Measurements from ENCODE around the gene CHRNA5. TPM values are rescaled to one million over a fixed set of nuclear protein-coding genes. Genes with fewer than 3 reads are reported as not detected.
"Not testable (repeated sequence)": the region's sequence is repeated elsewhere in the genome, so short reads cannot be mapped to it uniquely, and the experiment has no call there.

Gene CHRNA5
- total RNA-seq, 1 donor from 2014 or later, result 2.6 TPM

DNA sequence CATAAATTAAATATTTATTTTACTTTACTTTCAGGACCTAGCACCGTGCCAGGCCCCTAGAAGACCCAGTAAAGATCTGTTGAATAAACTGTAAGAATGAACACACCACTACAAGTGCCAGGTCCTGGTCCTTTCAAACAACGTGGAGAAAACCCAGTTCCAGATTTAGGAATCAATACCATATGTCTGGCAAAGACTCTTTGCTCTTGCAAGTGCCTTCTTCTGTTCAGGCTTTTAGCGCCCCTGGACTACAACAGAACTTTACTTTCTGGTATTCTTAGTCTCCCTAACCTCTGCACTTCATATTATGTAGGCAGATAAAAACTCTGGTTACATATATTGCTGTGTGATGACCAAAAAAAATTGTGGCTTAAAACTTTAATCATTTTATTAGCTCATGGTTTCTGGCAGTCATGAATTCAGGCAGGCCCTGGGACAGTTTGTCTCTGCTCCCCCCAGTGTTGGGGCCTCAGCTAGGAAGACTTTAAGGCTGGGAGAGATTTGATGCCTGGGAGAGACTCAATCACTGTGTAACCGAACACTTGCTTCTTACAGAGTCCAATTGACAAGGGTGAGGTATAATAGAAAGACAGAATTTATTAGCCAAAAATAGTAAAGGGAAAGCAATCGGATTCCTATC lies 27.9 kb upstream of the CHRNA5 start:
- intact Hi-C loops (cut with DNase I), result no loop called here
- peaks cover 15% of the 10 kb centered on the region for H3K4me1 ChIP-seq
- DNase-seq (no peak), ATAC-seq (no peak)
- no peak overlapping the region for H3K27ac ChIP-seq
- peaks cover 6% of the 10 kb centered on the region for H3K36me3 ChIP-seq
- H3K9me3 ChIP-seq, result no peaks in the 10 kb centered on the region
- no peaks in the 10 kb centered on the region for H3K27me3 ChIP-seq (ENCODE audit: low read depth)
- H3K4me3 ChIP-seq, result no peak overlapping the region
- TF ChIP-seq, protein P1, sequence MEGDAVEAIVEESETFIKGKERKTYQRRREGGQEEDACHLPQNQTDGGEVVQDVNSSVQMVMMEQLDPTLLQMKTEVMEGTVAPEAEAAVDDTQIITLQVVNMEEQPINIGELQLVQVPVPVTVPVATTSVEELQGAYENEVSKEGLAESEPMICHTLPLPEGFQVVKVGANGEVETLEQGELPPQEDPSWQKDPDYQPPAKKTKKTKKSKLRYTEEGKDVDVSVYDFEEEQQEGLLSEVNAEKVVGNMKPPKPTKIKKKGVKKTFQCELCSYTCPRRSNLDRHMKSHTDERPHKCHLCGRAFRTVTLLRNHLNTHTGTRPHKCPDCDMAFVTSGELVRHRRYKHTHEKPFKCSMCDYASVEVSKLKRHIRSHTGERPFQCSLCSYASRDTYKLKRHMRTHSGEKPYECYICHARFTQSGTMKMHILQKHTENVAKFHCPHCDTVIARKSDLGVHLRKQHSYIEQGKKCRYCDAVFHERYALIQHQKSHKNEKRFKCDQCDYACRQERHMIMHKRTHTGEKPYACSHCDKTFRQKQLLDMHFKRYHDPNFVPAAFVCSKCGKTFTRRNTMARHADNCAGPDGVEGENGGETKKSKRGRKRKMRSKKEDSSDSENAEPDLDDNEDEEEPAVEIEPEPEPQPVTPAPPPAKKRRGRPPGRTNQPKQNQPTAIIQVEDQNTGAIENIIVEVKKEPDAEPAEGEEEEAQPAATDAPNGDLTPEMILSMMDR (IDR thresholded peaks at IDR 0.05), result no peak

DNA sequence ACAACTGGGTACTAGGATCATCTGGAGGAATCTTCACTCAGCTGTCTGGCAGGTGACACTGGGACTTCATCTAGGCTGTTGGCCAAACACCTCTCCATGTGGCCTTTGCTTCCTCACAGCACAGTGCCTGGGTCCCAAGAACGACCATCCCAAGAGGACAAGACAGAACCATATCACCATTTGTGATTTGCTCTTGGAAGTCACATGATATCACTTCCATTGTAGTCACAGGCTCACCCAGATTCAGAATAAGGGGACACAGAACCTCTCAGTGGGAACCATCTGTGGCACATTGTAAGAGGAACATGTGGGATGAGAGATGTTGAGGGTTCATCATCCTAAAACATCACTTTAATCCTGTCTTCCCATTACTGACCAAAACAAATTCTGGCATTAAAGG lies 27.0 kb upstream of the CHRNA5 start:
- Histone ChIP-seq H3K27me3 (ENCODE audit: low read depth) (no peaks in the 10 kb centered on the region), H3K36me3 (peaks cover 16% of the 10 kb centered on the region), H3K27ac (no peak overlapping the region), H3K9me3 (no peaks in the 10 kb centered on the region), H3K4me1 (peaks cover 25% of the 10 kb centered on the region), H3K4me3 (no peak overlapping the region)
- TF ChIP-seq, protein P1 (IDR thresholded peaks at IDR 0.05), result no peak
- ATAC-seq (no peak), DNase-seq (no peak)
- intact Hi-C loops (cut with DNase I), result no loop called here

DNA sequence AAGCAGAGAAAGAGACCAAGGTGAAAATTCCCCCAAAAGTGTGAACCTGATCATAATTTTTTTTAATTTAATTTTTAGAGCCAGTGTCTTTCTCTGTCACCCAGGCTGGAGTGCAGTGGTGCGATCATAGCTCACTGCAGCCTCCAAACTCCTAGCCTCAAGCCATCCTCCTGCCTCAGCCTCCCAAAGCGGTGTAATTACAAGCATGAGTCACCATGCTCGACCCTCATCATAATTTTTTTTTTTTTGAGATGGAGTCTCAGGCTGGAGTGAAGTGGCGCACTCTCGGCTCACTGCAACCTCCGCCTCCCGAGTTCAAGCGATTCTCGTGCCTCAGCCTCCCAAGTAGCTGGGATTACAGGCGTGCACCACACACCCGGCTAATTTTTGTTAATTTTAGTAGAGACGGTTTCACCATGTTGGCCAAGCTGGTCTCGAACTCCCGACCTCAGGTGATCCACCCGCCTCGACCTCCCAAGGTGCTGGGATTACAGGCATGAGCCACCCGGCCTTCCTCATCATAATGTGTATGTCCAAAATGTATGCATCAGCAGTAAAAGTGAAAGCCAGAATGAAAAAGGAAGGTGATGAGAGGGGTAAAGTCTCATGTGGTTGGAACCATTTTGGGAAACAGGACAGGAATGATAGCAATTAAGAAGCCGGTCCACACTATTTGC lies 25.7 kb upstream of the CHRNA5 start:
- DNase-seq; ATAC-seq; H3K9me3 ChIP-seq; H3K27me3 ChIP-seq (ENCODE audit: low read depth); intact Hi-C loops (cut with DNase I): not testable (repeated sequence)
- Histone ChIP-seq H3K36me3 (peaks cover 28% of the 10 kb centered on the region), H3K27ac (peak overlapping the region; percentile 93), H3K4me3 (peak overlapping the region; percentile 89), H3K4me1 (peaks cover 25% of the 10 kb centered on the region)

DNA sequence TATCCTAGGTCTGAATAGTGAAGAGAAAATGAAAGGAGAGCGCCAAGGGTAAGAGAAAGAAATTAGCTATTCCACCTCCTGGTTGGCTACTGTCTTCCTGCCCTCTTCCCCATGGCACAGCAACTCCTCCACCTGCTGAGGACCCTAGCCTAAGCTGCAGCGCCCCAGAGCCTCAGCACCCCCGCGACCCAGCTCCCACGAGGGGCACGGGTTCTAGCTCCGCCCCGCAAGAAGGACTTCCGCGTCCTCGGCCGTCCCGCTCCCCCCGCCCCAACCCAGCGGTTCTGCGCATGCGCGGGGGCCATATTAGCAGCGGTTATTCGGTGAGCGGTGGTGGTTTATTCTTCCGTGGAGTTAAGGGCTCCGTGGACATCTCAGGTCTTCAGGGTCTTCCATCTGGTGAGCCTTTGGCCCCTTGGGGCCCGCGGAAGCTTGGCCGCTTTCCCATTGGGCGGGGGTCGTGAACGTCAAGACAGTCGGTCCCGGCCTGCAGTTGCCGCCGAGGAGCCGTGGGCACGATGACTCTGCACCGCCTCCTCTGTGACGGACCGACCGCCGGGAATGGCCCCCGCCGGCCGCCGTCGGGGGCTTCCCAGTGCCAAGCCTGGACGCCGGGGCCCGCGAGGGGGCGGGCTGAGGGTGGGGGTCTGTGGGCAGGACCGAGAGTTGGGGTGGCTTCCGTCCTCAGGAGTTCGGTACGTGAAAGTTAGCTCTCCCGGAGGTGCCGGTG lies 25.0 kb upstream of the CHRNA5 start, which contains the start of gene PSMA4:
TSS of gene PSMA4 (plus strand) at position 304 of the 730 bp plus-strand sequence. CDS start 1,484 bp downstream, outside the sequence.
- TF ChIP-seq, protein P1 (IDR thresholded peaks at IDR 0.05), result peak; percentile 30
- peak; percentile 93 to 96 for ATAC-seq
- H3K4me1 ChIP-seq, result peaks cover 25% of the 10 kb centered on the region

DNA sequence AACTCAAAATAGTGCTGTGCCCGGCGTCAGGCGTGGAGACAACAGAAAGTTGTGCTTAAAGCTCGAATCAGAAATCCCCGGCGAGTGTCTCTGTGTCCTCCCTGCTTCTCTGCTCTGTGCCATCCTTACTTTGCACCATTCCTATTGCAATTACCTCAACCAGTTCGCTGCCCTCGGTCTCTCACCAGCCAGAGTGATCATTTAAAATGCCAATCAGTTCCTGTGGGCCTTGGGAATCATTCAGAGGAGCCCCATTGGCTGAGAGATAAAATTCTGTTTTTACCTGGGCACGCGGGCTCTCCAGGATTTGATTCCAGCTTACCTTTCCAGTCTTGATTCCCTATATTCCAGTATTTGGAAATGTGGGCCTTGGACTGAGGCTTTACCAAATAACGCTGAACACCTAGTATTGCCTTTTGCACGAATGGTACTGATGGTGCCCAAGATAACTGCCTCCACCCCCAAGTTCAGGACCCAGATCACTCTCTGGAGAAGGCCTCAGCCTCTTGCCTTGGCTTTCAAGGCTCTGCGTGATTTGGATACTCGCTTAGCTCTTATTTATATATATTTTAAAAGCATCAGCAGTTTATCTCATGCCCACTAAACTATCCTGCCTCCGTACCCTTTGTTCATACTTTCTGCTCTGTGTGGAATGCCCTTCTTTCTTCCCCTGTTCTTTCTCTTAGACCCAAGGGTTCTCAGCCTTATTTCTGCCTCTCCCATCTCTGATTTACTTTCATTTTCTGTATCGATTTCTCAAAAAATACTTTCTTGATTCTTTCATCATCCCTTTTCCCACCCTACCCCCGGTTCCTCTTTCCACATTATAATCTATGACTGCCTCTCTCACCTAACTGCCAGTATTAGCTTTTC lies 24.2 kb upstream of the CHRNA5 start:
- TF ChIP-seq, protein P1 (IDR thresholded peaks at IDR 0.05), result no peak
- no peaks in the 10 kb centered on the region for H3K9me3 ChIP-seq
- no peak for DNase-seq
- peak in 1 of 2 donors; percentile 3 for ATAC-seq
- H3K4me1 ChIP-seq, result peaks cover 25% of the 10 kb centered on the region
- no peaks in the 10 kb centered on the region for H3K27me3 ChIP-seq (ENCODE audit: low read depth)
- H3K27ac ChIP-seq, result peak overlapping the region; percentile 93
- peaks cover 43% of the 10 kb centered on the region for H3K36me3 ChIP-seq
- intact Hi-C loops (cut with DNase I), result no loop called here
- H3K4me3 ChIP-seq, result peak overlapping the region; percentile 89

More for the DNA sequence above, 25.0 kb upstream of the CHRNA5 start, which contains the start of gene PSMA4:
- DNase-seq, result peak; percentile 94
- peaks cover 35% of the 10 kb centered on the region for H3K36me3 ChIP-seq
- H3K9me3 ChIP-seq, result no peaks in the 10 kb centered on the region
- peak within 1 kb of the TSS; percentile 89 for H3K4me3 ChIP-seq
- intact Hi-C loops (cut with DNase I), result no loop called here
- no peaks in the 10 kb centered on the region for H3K27me3 ChIP-seq (ENCODE audit: low read depth)
- peak within 1 kb of the TSS; percentile 93 for H3K27ac ChIP-seq

Data from lower lobe of right lung (tissue), 2 donors.